Glutamatergic neuron (in vitro differentiated cells): ENCODE data around the gene BRF1. TPM values are rescaled to one million over a fixed set of nuclear protein-coding genes. Genes with fewer than 3 reads are reported as not detected.

Experiments
- DNase-seq: peaks from one replicate; pipeline ENCODE4 v3.0.0; 2022
- H3K27ac Mint-ChIP-seq: one replicate; pipeline ENCODE4 v1.8.0; 2020; ENCODE audit warnings: mild to moderate bottlenecking, mixed read lengths, inconsistent platforms; ENCODE audit not compliant: unreplicated experiment
- H3K27me3 Mint-ChIP-seq: one replicate; pipeline ENCODE4 v1.8.0; 2020; ENCODE audit warnings: mild to moderate bottlenecking, moderate library complexity, mixed read lengths, inconsistent platforms; ENCODE audit not compliant: unreplicated experiment
- H3K36me3 Mint-ChIP-seq: one replicate; pipeline ENCODE4 v1.8.0; 2020; ENCODE audit warnings: mild to moderate bottlenecking, mixed read lengths, inconsistent platforms; ENCODE audit not compliant: unreplicated experiment
- H3K4me1 Mint-ChIP-seq: one replicate; pipeline ENCODE4 v1.8.0; 2020; ENCODE audit warnings: mild to moderate bottlenecking, low read depth, mixed read lengths, inconsistent platforms; ENCODE audit not compliant: unreplicated experiment
- H3K4me3 Mint-ChIP-seq: one replicate; pipeline ENCODE4 v1.8.0; 2020; ENCODE audit warnings: mild to moderate bottlenecking, mixed read lengths, inconsistent platforms; ENCODE audit not compliant: unreplicated experiment
- H3K9me3 Mint-ChIP-seq: one replicate; pipeline ENCODE4 v1.8.0; 2020; ENCODE audit warnings: mild to moderate bottlenecking, moderate library complexity, mixed read lengths, inconsistent platforms; ENCODE audit not compliant: unreplicated experiment
- total RNA-seq: library from RNA; stranded (reverse); fragmentation: NEBNext Ultra II Directional; extraction: Animal tissue kit (Norgen Biotek cat#: 25700); gene quantifications from one replicate; pipeline ENCODE4 v1.2.1, GENCODE V29; 2021; ENCODE audit not compliant: unreplicated experiment
- TF ChIP-seq, protein P1 (sequence below): fragments of 200-600 bp; sonication (generic); IDR thresholded peaks from one replicate; pipeline ENCODE4 v1.5.0; 2021; ENCODE audit not compliant: partially characterized antibody, unreplicated experiment

BRF1 gene
- total RNA-seq, 1 donor from 2014 or later, result 54.6 TPM

- Mint-ChIP-seq H3K27me3 (peaks cover 6% of the 10 kb centered on the region), H3K27ac (no peak overlapping the region), H3K9me3 (peaks cover 4% of the 10 kb centered on the region)
These were observed 141.5 kb downstream of the BRF1 start for GRCh38 chr14:105159344-105159743.

More at GRCh38 chr14:105159344-105159743, 141.5 kb downstream of the BRF1 start:
- TF ChIP-seq, protein P1, sequence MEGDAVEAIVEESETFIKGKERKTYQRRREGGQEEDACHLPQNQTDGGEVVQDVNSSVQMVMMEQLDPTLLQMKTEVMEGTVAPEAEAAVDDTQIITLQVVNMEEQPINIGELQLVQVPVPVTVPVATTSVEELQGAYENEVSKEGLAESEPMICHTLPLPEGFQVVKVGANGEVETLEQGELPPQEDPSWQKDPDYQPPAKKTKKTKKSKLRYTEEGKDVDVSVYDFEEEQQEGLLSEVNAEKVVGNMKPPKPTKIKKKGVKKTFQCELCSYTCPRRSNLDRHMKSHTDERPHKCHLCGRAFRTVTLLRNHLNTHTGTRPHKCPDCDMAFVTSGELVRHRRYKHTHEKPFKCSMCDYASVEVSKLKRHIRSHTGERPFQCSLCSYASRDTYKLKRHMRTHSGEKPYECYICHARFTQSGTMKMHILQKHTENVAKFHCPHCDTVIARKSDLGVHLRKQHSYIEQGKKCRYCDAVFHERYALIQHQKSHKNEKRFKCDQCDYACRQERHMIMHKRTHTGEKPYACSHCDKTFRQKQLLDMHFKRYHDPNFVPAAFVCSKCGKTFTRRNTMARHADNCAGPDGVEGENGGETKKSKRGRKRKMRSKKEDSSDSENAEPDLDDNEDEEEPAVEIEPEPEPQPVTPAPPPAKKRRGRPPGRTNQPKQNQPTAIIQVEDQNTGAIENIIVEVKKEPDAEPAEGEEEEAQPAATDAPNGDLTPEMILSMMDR, result no peak
- Mint-ChIP-seq H3K4me3 (no peak overlapping the region), H3K36me3 (no peaks in the 10 kb centered on the region), H3K4me1 (no peaks in the 10 kb centered on the region)
- DNase-seq, result no peak

Other genes starting within 250 kb of the BRF1 start
- gene GPR132, start 235.6 kb downstream of the BRF1 start, total RNA-seq, result not detected
- 84.1 TPM for gene JAG2, start 132.2 kb downstream of the BRF1 start, total RNA-seq
- gene NUDT14, start 119.7 kb downstream of the BRF1 start, total RNA-seq, result 114 TPM
- 36.3 TPM for gene BTBD6, start 52.5 kb downstream of the BRF1 start, total RNA-seq
- 263 TPM for gene PACS2, start 13.7 kb upstream of the BRF1 start, total RNA-seq
- 2.7 TPM for gene TEX22, start 97.5 kb upstream of the BRF1 start, total RNA-seq
- 261 TPM for gene MTA1, start 118.8 kb upstream of the BRF1 start, total RNA-seq
- gene CRIP2, start 173.8 kb upstream of the BRF1 start, total RNA-seq, result 78.5 TPM
- gene CRIP1, start 185.9 kb upstream of the BRF1 start, total RNA-seq, result 49.3 TPM
- gene TEDC1, start 190.2 kb upstream of the BRF1 start, total RNA-seq, result 13.8 TPM
- 2.7 TPM for gene TMEM121, start 225.6 kb upstream of the BRF1 start, total RNA-seq